Measurements from ENCODE around the gene TMEM35A.
"Not testable (repeated sequence)": the region's sequence is repeated elsewhere in the genome, so short reads cannot be mapped to it uniquely, and the experiment has no call there.

The TMEM35A gene

DNA sequence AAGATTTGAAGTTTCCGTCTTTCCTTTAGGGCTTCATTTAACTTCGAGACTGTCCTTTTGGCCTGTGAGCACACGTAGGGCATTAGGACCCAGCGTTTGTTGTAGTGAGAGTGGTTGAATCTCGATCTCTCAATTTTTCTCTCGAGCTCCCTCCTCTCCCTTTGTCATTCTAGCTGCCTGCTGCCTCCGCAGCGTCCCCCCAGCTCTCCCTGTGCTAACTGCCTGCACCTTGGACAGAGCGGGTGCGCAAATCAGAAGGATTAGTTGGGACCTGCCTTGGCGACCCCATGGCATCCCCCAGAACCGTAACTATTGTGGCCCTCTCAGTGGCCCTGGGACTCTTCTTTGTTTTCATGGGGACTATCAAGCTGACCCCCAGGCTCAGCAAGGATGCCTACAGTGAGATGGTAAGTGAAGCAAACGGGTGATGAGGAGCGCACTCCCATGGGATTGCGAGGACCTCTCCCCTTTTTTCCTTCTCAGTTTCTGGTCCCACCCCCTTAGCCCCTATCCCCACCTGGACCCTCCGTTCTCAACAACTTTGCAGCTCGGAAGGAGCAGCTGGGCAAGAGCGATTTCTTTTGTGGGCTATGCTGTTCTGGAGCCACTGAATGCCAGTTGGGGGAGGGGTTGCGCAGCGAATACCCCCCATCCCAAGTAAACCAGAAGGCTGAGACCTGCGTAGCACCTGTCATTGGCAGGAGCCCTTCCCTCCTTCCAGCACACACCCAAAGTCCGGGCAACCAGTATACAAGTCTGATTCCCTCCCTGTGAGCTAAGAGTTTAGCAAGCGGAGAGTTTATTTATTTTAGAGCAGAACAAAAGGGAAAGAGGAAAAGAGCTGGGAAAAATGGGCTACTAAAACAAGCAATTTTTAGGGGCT, at the start of gene TMEM35A:
TMEM35A (plus strand) TSS at position 164 of the 883 bp plus-strand sequence; CDS start at position 288, 124 bp downstream.
- Histone ChIP-seq H3K4me1 (ENCODE audit: control insufficient read depth, insufficient read depth, low read length) (no peaks in the 10 kb centered on the region), H3K36me3 (ENCODE audit: control insufficient read depth, insufficient read depth, low read length) (no peaks in the 10 kb centered on the region), H3K9me3 (ENCODE audit: control insufficient read depth, low read length) (no peaks in the 10 kb centered on the region), H3K9ac (ENCODE audit: low read length) (no peak within 1 kb of the TSS), H3K27me3 (ENCODE audit: control insufficient read depth, insufficient read depth, low read length) (no peaks in the 10 kb centered on the region), H3K4me3 (ENCODE audit: low read length) (no peak within 1 kb of the TSS)

DNA sequence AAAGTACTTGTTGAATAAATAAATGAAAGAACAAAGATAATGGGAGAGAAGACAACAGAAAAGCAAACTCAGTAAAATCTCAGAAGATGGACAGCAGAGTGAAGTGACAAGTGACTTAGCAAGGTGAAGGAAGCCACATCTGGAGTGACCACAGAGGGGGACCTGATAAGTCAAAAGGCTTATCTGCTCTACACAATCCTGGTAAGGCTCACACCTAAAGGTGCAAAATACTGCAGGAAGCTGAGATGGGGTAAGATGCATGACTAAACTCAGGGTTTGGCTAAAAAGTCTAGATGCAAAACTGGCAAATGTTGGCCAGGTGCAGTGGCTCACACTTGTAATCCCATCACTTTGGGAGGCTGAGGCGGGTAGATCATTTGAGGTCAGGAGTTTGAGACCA, 49.0 kb upstream of the TMEM35A start:
- Histone ChIP-seq H3K4me1 (ENCODE audit: control insufficient read depth, insufficient read depth, low read length) (no peaks in the 10 kb centered on the region), H3K4me3 (ENCODE audit: low read length) (no peak overlapping the region), H3K9ac (ENCODE audit: low read length) (no peak overlapping the region), H3K9me3 (ENCODE audit: control insufficient read depth, low read length) (no peaks in the 10 kb centered on the region), H3K27me3 (ENCODE audit: control insufficient read depth, insufficient read depth, low read length) (no peaks in the 10 kb centered on the region), H3K36me3 (ENCODE audit: control insufficient read depth, insufficient read depth, low read length) (no peaks in the 10 kb centered on the region)

GRCh38 chrX:101037231-101037630, 41.4 kb upstream of the TMEM35A start:
- Histone ChIP-seq H3K4me3 (ENCODE audit: low read length) (no peak overlapping the region), H3K27me3 (ENCODE audit: control insufficient read depth, insufficient read depth, low read length) (no peaks in the 10 kb centered on the region), H3K4me1 (ENCODE audit: control insufficient read depth, insufficient read depth, low read length) (no peaks in the 10 kb centered on the region), H3K9ac (ENCODE audit: low read length) (no peak overlapping the region), H3K36me3 (ENCODE audit: control insufficient read depth, insufficient read depth, low read length) (no peaks in the 10 kb centered on the region), H3K9me3 (ENCODE audit: control insufficient read depth, low read length) (no peaks in the 10 kb centered on the region)

GRCh38 chrX:101040197-101040596, 38.5 kb upstream of the TMEM35A start:
- no peaks in the 10 kb centered on the region for H3K4me1 ChIP-seq (ENCODE audit: control insufficient read depth, insufficient read depth, low read length)
- no peaks in the 10 kb centered on the region for H3K27me3 ChIP-seq (ENCODE audit: control insufficient read depth, insufficient read depth, low read length)
- H3K4me3 ChIP-seq (ENCODE audit: low read length), result no peak overlapping the region
- no peaks in the 10 kb centered on the region for H3K36me3 ChIP-seq (ENCODE audit: control insufficient read depth, insufficient read depth, low read length)
- no peak overlapping the region for H3K9ac ChIP-seq (ENCODE audit: low read length)
- no peaks in the 10 kb centered on the region for H3K9me3 ChIP-seq (ENCODE audit: control insufficient read depth, low read length)

- Histone ChIP-seq H3K36me3 (ENCODE audit: control insufficient read depth, insufficient read depth, low read length) (no peaks in the 10 kb centered on the region), H3K4me3 (ENCODE audit: low read length) (peak overlapping the region; percentile 40), H3K9ac (ENCODE audit: low read length) (peak overlapping the region; percentile 84), H3K9me3 (ENCODE audit: control insufficient read depth, low read length) (no peaks in the 10 kb centered on the region), H3K27me3 (ENCODE audit: control insufficient read depth, insufficient read depth, low read length) (no peaks in the 10 kb centered on the region), H3K4me1 (ENCODE audit: control insufficient read depth, insufficient read depth, low read length) (no peaks in the 10 kb centered on the region)
Observed at GRCh38 chrX:101051153-101051548, 27.5 kb upstream of the TMEM35A start.

DNA sequence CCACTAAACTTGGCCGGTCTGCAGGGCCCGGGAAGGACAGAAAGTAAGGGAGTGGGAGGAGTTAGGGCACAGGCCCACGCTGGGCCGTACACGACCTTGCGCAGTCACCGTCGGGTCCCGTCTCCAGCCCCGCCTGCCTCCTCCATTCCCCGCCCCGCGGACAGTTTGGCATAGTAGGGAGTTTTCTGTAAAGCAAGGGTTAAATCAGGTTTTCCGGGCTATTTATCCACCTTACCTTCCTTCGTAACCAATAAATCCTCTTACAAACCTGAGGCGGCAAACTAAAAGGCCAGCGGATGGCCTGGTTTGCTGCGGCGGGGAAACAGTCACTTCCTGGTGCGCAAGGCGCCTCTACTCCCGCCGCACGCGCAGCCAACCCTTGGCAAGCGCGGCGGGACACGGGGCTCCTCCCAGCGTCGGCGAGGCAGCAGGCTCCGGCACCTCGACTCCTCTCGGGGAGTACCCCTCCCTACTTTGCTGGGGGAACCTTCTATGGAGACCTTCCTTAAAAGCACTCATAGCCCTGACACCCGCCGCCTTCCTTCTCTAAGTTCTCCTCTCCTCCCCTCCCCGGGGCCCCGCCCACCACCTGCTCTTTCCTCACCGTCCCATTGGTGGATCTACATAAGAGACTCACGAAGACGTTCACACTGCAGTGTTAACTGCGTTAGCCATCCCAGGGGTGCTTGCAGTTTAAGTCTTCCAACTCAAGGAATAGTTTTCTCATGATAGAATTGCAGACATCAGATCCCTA, 27.0 kb upstream of the TMEM35A start, which contains the start of gene TRMT2B:
TRMT2B (minus strand) TSS at position 563 of the 754 bp plus-strand sequence. CDS start 9,822 bp downstream, outside the sequence.
- H3K4me1 ChIP-seq (ENCODE audit: control insufficient read depth, insufficient read depth, low read length), result no peaks in the 10 kb centered on the region
- H3K36me3 ChIP-seq (ENCODE audit: control insufficient read depth, insufficient read depth, low read length), result no peaks in the 10 kb centered on the region
- H3K27me3 ChIP-seq (ENCODE audit: control insufficient read depth, insufficient read depth, low read length), result no peaks in the 10 kb centered on the region
- H3K9me3 ChIP-seq (ENCODE audit: control insufficient read depth, low read length), result no peaks in the 10 kb centered on the region
- peak within 1 kb of the TSS; percentile 40 for H3K4me3 ChIP-seq (ENCODE audit: low read length)
- H3K9ac ChIP-seq (ENCODE audit: low read length), result peak within 1 kb of the TSS; percentile 84

GRCh38 chrX:101056551-101056950, 22.1 kb upstream of the TMEM35A start:
- H3K9me3 ChIP-seq (ENCODE audit: control insufficient read depth, low read length); H3K9ac ChIP-seq (ENCODE audit: low read length): not testable (repeated sequence)

DNA sequence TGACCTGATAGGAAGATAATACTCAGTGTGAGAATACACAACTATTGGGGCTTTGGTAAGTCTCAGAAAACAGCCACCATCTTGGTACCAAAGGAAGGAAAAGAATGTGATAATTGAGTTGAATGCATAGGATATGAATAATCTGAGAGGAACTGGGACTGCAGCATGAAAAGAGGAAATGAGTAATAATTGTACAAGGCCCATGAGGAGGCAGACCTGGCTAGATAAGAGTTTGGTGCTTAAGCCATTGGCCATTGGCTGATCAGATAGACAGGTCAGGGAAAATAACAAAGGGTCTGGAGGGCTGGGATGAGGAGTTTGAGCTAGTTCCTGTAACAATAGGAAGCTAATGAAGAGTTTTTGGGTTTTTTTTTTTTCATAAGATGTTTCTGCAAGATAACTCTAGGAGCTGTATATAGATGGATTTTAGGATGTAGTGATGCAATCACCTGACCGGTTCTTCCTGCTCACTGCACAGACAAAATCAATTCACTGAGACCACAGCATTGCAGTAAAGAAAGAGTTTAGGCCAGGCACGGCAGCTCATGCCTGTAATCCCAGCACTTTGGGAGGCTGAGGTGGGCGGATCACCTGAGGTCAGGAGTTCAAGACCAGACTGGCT, 21.5 kb upstream of the TMEM35A start:
- Histone ChIP-seq H3K4me3 (ENCODE audit: low read length) (no peak overlapping the region), H3K9me3 (ENCODE audit: control insufficient read depth, low read length) (no peaks in the 10 kb centered on the region), H3K4me1 (ENCODE audit: control insufficient read depth, insufficient read depth, low read length) (no peaks in the 10 kb centered on the region), H3K27me3 (ENCODE audit: control insufficient read depth, insufficient read depth, low read length) (no peaks in the 10 kb centered on the region), H3K9ac (ENCODE audit: low read length) (no peak overlapping the region), H3K36me3 (ENCODE audit: control insufficient read depth, insufficient read depth, low read length) (no peaks in the 10 kb centered on the region)

More at GRCh38 chrX:101056551-101056950, 22.1 kb upstream of the TMEM35A start:
- H3K36me3 ChIP-seq (ENCODE audit: control insufficient read depth, insufficient read depth, low read length); H3K4me1 ChIP-seq (ENCODE audit: control insufficient read depth, insufficient read depth, low read length); H3K4me3 ChIP-seq (ENCODE audit: low read length); H3K27me3 ChIP-seq (ENCODE audit: control insufficient read depth, insufficient read depth, low read length): not testable (repeated sequence)

DNA sequence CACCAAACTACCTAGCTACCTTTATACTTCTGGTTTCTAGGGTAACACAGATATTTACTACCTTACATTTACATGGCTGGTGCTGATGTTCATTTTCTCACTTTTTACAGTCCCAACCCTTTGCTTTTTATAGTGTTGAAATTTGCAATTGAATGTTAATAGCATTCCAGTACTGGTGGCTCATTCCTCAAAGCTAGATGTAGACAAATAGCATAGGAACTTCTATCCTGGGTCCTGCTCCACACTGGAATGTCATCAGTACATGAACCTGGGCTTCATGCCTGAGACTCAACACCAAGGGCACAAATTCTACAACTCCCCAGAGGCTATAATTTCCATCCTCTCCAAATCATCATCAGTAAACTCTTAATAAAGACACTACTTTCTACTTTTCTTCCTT, 16.5 kb upstream of the TMEM35A start:
- H3K9me3 ChIP-seq (ENCODE audit: control insufficient read depth, low read length), result no peaks in the 10 kb centered on the region
- no peaks in the 10 kb centered on the region for H3K36me3 ChIP-seq (ENCODE audit: control insufficient read depth, insufficient read depth, low read length)
- no peak overlapping the region for H3K9ac ChIP-seq (ENCODE audit: low read length)
- no peaks in the 10 kb centered on the region for H3K27me3 ChIP-seq (ENCODE audit: control insufficient read depth, insufficient read depth, low read length)
- no peaks in the 10 kb centered on the region for H3K4me1 ChIP-seq (ENCODE audit: control insufficient read depth, insufficient read depth, low read length)
- H3K4me3 ChIP-seq (ENCODE audit: low read length), result no peak overlapping the region

GRCh38 chrX:101071582-101071981, 7.1 kb upstream of the TMEM35A start:
- H3K4me1 ChIP-seq (ENCODE audit: control insufficient read depth, insufficient read depth, low read length), result no peaks in the 10 kb centered on the region
- H3K9me3 ChIP-seq (ENCODE audit: control insufficient read depth, low read length), result no peaks in the 10 kb centered on the region
- no peaks in the 10 kb centered on the region for H3K27me3 ChIP-seq (ENCODE audit: control insufficient read depth, insufficient read depth, low read length)
- H3K9ac ChIP-seq (ENCODE audit: low read length), result no peak overlapping the region
- no peak overlapping the region for H3K4me3 ChIP-seq (ENCODE audit: low read length)
- no peaks in the 10 kb centered on the region for H3K36me3 ChIP-seq (ENCODE audit: control insufficient read depth, insufficient read depth, low read length)

- no peak overlapping the region for H3K4me3 ChIP-seq (ENCODE audit: low read length)
- no peaks in the 10 kb centered on the region for H3K27me3 ChIP-seq (ENCODE audit: control insufficient read depth, insufficient read depth, low read length)
- no peaks in the 10 kb centered on the region for H3K9me3 ChIP-seq (ENCODE audit: control insufficient read depth, low read length)
- H3K4me1 ChIP-seq (ENCODE audit: control insufficient read depth, insufficient read depth, low read length), result no peaks in the 10 kb centered on the region
- H3K36me3 ChIP-seq (ENCODE audit: control insufficient read depth, insufficient read depth, low read length), result no peaks in the 10 kb centered on the region
- no peak overlapping the region for H3K9ac ChIP-seq (ENCODE audit: low read length)
Observed at GRCh38 chrX:101079736-101080270, 1.1 kb downstream of the TMEM35A start.

Data from mucosa of stomach (tissue), 1 donor.